GM12878 (cell line): ENCODE results near the gene LAMC3. TPM values are rescaled to one million over a fixed set of nuclear protein-coding genes. Genes with fewer than 3 reads are reported as not detected.

Experiments
- ATAC-seq: fragments of 200-7000 bp; cut with Tn5 transposase; 3 replicates; pipeline ENCODE4 v1.9.1; 2020; ENCODE audit warnings: mild to moderate bottlenecking, moderate library complexity
- BruUV-seq: library from RNA; stranded (reverse); fragments of 400-500 nt; replicated peaks from 2 replicates; lab custom pipeline; 2021; lab: Mats Ljungman, UMichigan
- CTCF ChIA-PET: fragments of 300-600 bp; sonication (Branson Sonifier 250); formaldehyde crosslinking; extraction: SDS; loops from one replicate; lab custom pipeline; 2021; ENCODE audit warnings: inconsistent platforms; lab: Yijun Ruan, JAX
- POLR2A ChIA-PET: fragments of 350-600 bp; formaldehyde crosslinking; extraction: SDS; loops from one replicate; lab custom pipeline; 2021; ENCODE audit warnings: inconsistent platforms; lab: Charles Lee
- RAD21 ChIA-PET: fragments of 300-600 bp; sonication (Branson Sonifier 250); formaldehyde crosslinking; loops from one replicate; lab custom pipeline; 2023; ENCODE audit warnings: antibody characterized with exemption; ENCODE audit not compliant: unreplicated experiment; lab: Charles Lee
- SMC1A ChIA-PET: fragments of 300-600 bp; sonication (Branson Sonifier 250); formaldehyde crosslinking; loops from one replicate; lab custom pipeline; 2023; ENCODE audit not compliant: unreplicated experiment, uncharacterized antibody; lab: Charles Lee
- DNase-seq: peaks from one replicate; pipeline ENCODE4 v3.0.0-alpha.2; 2011; ENCODE audit warnings: low read depth, low spot score
- FAIRE-seq: peaks from 3 replicates; lab custom pipeline; 2011; peaks lifted over from hg19 to GRCh38; lab: Jason Lieb, UNC
- H2AFZ ChIP-seq: 2 replicates; pipeline ENCODE4 v1.6.0; 2011; ENCODE audit warnings: low read depth, low read length, control low read depth; ENCODE audit not compliant: control insufficient read depth
- H3K27ac ChIP-seq: 2 replicates; pipeline ENCODE4 v1.5.1; 2011; ENCODE audit warnings: control low read depth; ENCODE audit not compliant: control insufficient read depth, insufficient read depth
- H3K27me3 ChIP-seq, 2 experiments: replicated peaks in 1 of 2; 2 replicates each; pipeline versions ENCODE4 v1.6.0 to v1.6.1; 2011; ENCODE audit warnings: low read length in 1 of 2; ENCODE audit not compliant: control insufficient read depth in 2 of 2, insufficient read depth in 2 of 2
- H3K36me3 ChIP-seq, 2 experiments: 2 replicates each; pipeline ENCODE4 v1.5.1; 2011; ENCODE audit warnings: low read length in 1 of 2; ENCODE audit not compliant: control insufficient read depth in 2 of 2, insufficient read depth in 2 of 2
- H3K4me1 ChIP-seq: 2 replicates; pipeline ENCODE4 v1.6.1; 2011; ENCODE audit warnings: mild to moderate bottlenecking, low read length, moderate library complexity, mixed read lengths; ENCODE audit not compliant: control insufficient read depth, insufficient read depth
- H3K4me2 ChIP-seq: 2 replicates; pipeline ENCODE4 v1.6.0; 2011; ENCODE audit warnings: control low read depth; ENCODE audit not compliant: control insufficient read depth, insufficient read depth
- H3K4me3 ChIP-seq: fragments of 200-600 bp; sonication (generic); 2 replicates; pipeline ENCODE4 v1.5.1; 2016
- H3K79me2 ChIP-seq: 2 replicates; pipeline ENCODE4 v1.6.0; 2011; ENCODE audit warnings: low read length; ENCODE audit not compliant: control insufficient read depth, insufficient read depth
- H3K9ac ChIP-seq: 2 replicates; pipeline ENCODE4 v1.8.0; 2011; ENCODE audit warnings: low read length, control low read depth, mixed read lengths; ENCODE audit not compliant: control insufficient read depth, insufficient read depth
- H3K9me3 ChIP-seq: replicated peaks from 3 replicates; pipeline ENCODE4 v1.5.1; 2011; ENCODE audit warnings: mild to moderate bottlenecking, low read length; ENCODE audit not compliant: control insufficient read depth, insufficient read depth
- H4K20me1 ChIP-seq: 2 replicates; pipeline ENCODE4 v1.6.0; 2011; ENCODE audit not compliant: control insufficient read depth, insufficient read depth
- BMI1 ChIP-seq: fragments of 450-650 bp; IDR thresholded peaks from 2 replicates; pipeline ENCODE4 v1.6.1; 2016; ENCODE audit warnings: mild to moderate bottlenecking, moderate library complexity, borderline replicate concordance
- NR2C1 ChIP-seq: fragments of 450-650 bp; IDR thresholded peaks from 2 replicates; pipeline ENCODE4 v1.6.1; 2017; ENCODE audit warnings: antibody characterized with exemption, mild to moderate bottlenecking, moderate library complexity
- NRF1 ChIP-seq: conservative IDR thresholded peaks from 2 replicates; pipeline ENCODE4 v1.6.1; 2011; ENCODE audit warnings: mild to moderate bottlenecking, low read depth, low read length, improper control_type of control experiment
- ZBTB11 ChIP-seq: fragments of 450-650 bp; formaldehyde crosslinking; IDR thresholded peaks from 2 replicates; pipeline ENCODE4 v1.5.0; 2022; ENCODE audit warnings: mild to moderate bottlenecking, missing genetic modification characterization
- ZBTB33 ChIP-seq: fragments of 450-650 bp; IDR thresholded peaks from 2 replicates; pipeline ENCODE4 v1.6.1; 2017; ENCODE audit warnings: mild to moderate bottlenecking
- ZNF24 ChIP-seq: fragments of 450-650 bp; IDR thresholded peaks from 2 replicates; pipeline ENCODE4 v1.6.1; 2017; ENCODE audit warnings: antibody characterized with exemption, mild to moderate bottlenecking
- WGBS: methylation state at CpG from one replicate; pipeline ENCODE4 v1.1.6; 2016; ENCODE audit warnings: low lambda C conversion rate; ENCODE audit not compliant: insufficient replicate concordance, insufficient coverage; ENCODE audit errors: missing lambda C conversion rate; 5-methylcytosine and 5-hydroxymethylcytosine counted together
- in situ Hi-C: fragments of 300-500 bp; cut with MboI; formaldehyde crosslinking; loops from 9 replicates; pipeline ENCODE4 v1.14.3; 2018; ENCODE audit warnings: mixed read lengths
- intact Hi-C: fragments of 100-400 bp; cut with micrococcal nuclease; formaldehyde crosslinking; loops from one replicate; pipeline ENCODE4 v1.14.2; 2022; ENCODE audit not compliant: unreplicated experiment
- polyA plus RNA-seq, 11 experiments: library from polyadenylated mRNA; depleted of rRNA in 4 of 11; unstranded in 6 of 11; stranded (reverse) in 5 of 11; fragments of >200 nt; fragmentation: Nextera tagmentation in 4 of 11; fragmentation: Illumina TruSeq in 1 of 11; extraction: Ambion mirVana in 4 of 11; extraction: Trizol in 1 of 11; gene quantifications; 1 replicate in 1 of 11; 2 replicates in 10 of 11; pipeline versions ENCODE4 v1.2.1 to v1.2.3, GENCODE V29; 2011 to 2016; ENCODE audit warnings: inconsistent platforms in 2 of 11, missing spikeins in 2 of 11, low read depth in 1 of 11
- total RNA-seq, 4 experiments: library from RNA; depleted of rRNA in 3 of 4; stranded (reverse); fragments of >200 nt in 3 of 4; fragmentation: Illumina TruSeq in 1 of 4; extraction: Trizol in 1 of 4; gene quantifications; 2 replicates each; pipeline versions ENCODE4 v1.2.1 to v1.2.3, GENCODE V29; 2013 to 2021

The LAMC3 gene
- total and polyA plus RNA-seq, 10 of the 15 experiments (the other 5 are each of a cell fraction or from before 2014, with no cell fraction given): under 0.01 to 0.08 TPM; not detected in 8

- Histone ChIP-seq H3K79me2 (no peaks in the 10 kb centered on the region), H3K9ac (no peak overlapping the region), H3K27me3 (no peaks in the 10 kb centered on the region), H3K9me3 (no peaks in the 10 kb centered on the region), H3K27ac (no peak overlapping the region), H3K36me3 (no peaks in the 10 kb centered on the region), H3K4me3 (no peak overlapping the region), H2AFZ (no peak overlapping the region), H3K4me1 (no peaks in the 10 kb centered on the region), H4K20me1 (no peaks in the 10 kb centered on the region), H3K4me2 (no peak overlapping the region)
- WGBS: 58% methylated on average over 3 of the region's 3 CpGs
- POLR2A ChIA-PET: no interaction called here
- ATAC-seq (no peak), FAIRE-seq (no peak), DNase-seq (no peak)
- in situ Hi-C loops (no loop called here), intact Hi-C loops (no loop called here)
- CTCF ChIA-PET: interaction anchor here (0.7 to 1.3 kb wide), 3 partner anchors 9 to 364 kb away, joined by 3 to 4 read pairs (median 3); no protein-coding TSS in a partner anchor
- BruUV-seq: no TSS peak
- no peak for TF ChIP-seq NRF1
- no peak for TF ChIP-seq BMI1
- SMC1A ChIA-PET: no interaction called here
- RAD21 ChIA-PET: interaction anchor here (0.8 kb wide), 1 partner anchor 282 kb away, joined by 3 read pairs; no protein-coding TSS in a partner anchor
Measured at GRCh38 chr9:131053896-131054295, 44.9 kb downstream of the LAMC3 start.

GRCh38 chr9:131056781-131057506, 48.0 kb downstream of the LAMC3 start:
- whole genome bisulfite sequencing: 59% methylated on average over 14 of the region's 14 CpGs
- Histone ChIP-seq H3K36me3 (no peaks in the 10 kb centered on the region), H2AFZ (no peak overlapping the region), H3K27ac (no peak overlapping the region), H3K4me1 (no peaks in the 10 kb centered on the region), H3K9ac (no peak overlapping the region), H3K4me3 (no peak overlapping the region), H3K9me3 (no peaks in the 10 kb centered on the region), H3K4me2 (no peak overlapping the region), H4K20me1 (no peaks in the 10 kb centered on the region), H3K27me3 (no peaks in the 10 kb centered on the region), H3K79me2 (no peaks in the 10 kb centered on the region)
- in situ Hi-C loops (loop anchor here (5.0 kb wide), 1 partner anchor 275 kb away; no protein-coding TSS in a partner anchor), intact Hi-C loops (no loop called here)
- FAIRE-seq: no peak
- SMC1A ChIA-PET: interaction anchor here (0.6 to 2.0 kb wide), 4 partner anchors 11 to 1559 kb away, joined by 3 to 7 read pairs (median 4); no protein-coding TSS in a partner anchor
- POLR2A ChIA-PET: interaction anchor here (0.6 kb wide), 1 partner anchor 1122 kb away, joined by 3 read pairs; no protein-coding TSS in a partner anchor
- DNase-seq: no peak
- RAD21 ChIA-PET: interaction anchor here (0.9 to 4.7 kb wide), 5 partner anchors 18 to 350 kb away, joined by 3 to 35 read pairs (median 5); no protein-coding TSS in a partner anchor
- CTCF ChIA-PET: interaction anchor here (0.6 to 4.6 kb wide), 11 partner anchors 11 to 374 kb away, joined by 3 to 59 read pairs (median 5); no protein-coding TSS in a partner anchor
- no TSS peak for BruUV-seq
- ATAC-seq: no peak
- TF ChIP-seq ZNF24 (no peak), ZBTB33 (no peak), NR2C1 (no peak), ZBTB11 (no peak)
